Neural crest cell (in vitro differentiated cells): ENCODE measurements around the gene RBMS3. TPM values are rescaled to one million over a fixed set of nuclear protein-coding genes. Genes with fewer than 3 reads are reported as not detected.
A peak's percentile ranks its signal among the peaks of the same experiment; 100 is the strongest.
"Not testable (repeated sequence)": the region's sequence is repeated elsewhere in the genome, so short reads cannot be mapped to it uniquely, and the experiment has no call there.

Experiments used
- DNase-seq: peaks from one replicate; pipeline ENCODE4 v3.0.0; 2021; ENCODE audit warnings: low read depth, mixed read lengths, low spot score
- H3K27ac Mint-ChIP-seq: one replicate; pipeline ENCODE4 v1.8.0; 2021; ENCODE audit warnings: mild to moderate bottlenecking, mixed read lengths; ENCODE audit not compliant: unreplicated experiment
- H3K27me3 Mint-ChIP-seq: 2 replicates; pipeline ENCODE4 v1.8.0; 2021; ENCODE audit warnings: low read depth, mild to moderate bottlenecking, mixed read lengths
- H3K36me3 Mint-ChIP-seq: 2 replicates; pipeline ENCODE4 v1.8.0; 2021; ENCODE audit warnings: low read depth, mild to moderate bottlenecking, mixed read lengths
- H3K4me1 Mint-ChIP-seq: 2 replicates; pipeline ENCODE4 v1.8.0; 2021; ENCODE audit warnings: mixed read lengths
- H3K4me3 Mint-ChIP-seq: one replicate; pipeline ENCODE4 v1.8.0; 2021; ENCODE audit warnings: mild to moderate bottlenecking, mixed read lengths
- H3K9me3 Mint-ChIP-seq: 2 replicates; pipeline ENCODE4 v1.8.0; 2021; ENCODE audit warnings: mixed read lengths
- CTCF ChIP-seq: fragments of 200-600 bp; sonication (generic); conservative IDR thresholded peaks from 2 replicates; pipeline ENCODE4 v1.5.0; 2021; ENCODE audit warnings: antibody characterized with exemption, mild to moderate bottlenecking
- total RNA-seq: library from RNA; stranded (reverse); gene quantifications from 2 replicates; pipeline ENCODE4 v1.2.1, GENCODE V29; 2021

Gene RBMS3
- total RNA-seq, 1 donor from 2014 or later: 35.4 TPM

- Mint-ChIP-seq H3K4me3 (no peak overlapping the region), H3K27me3 (no peaks in the 10 kb centered on the region), H3K9me3 (peaks cover 2% of the 10 kb centered on the region), H3K27ac (peak overlapping the region; percentile 76), H3K36me3 (peaks cover 2% of the 10 kb centered on the region), H3K4me1 (peaks cover 54% of the 10 kb centered on the region)
- DNase-seq: no peak
- no peak for TF ChIP-seq CTCF
Observed at GRCh38 chr3:29465836-29466235, 185.0 kb downstream of the RBMS3 start.

- no peak for TF ChIP-seq CTCF
- H3K27ac Mint-ChIP-seq: no peak overlapping the region
- no peak for DNase-seq
- H3K4me1 Mint-ChIP-seq: peaks cover 54% of the 10 kb centered on the region
- H3K36me3 Mint-ChIP-seq: peaks cover 2% of the 10 kb centered on the region
- no peaks in the 10 kb centered on the region for H3K27me3 Mint-ChIP-seq
- no peak overlapping the region for H3K4me3 Mint-ChIP-seq
- H3K9me3 Mint-ChIP-seq: peaks cover 2% of the 10 kb centered on the region
Observed at GRCh38 chr3:29466442-29466841, 185.6 kb downstream of the RBMS3 start.

GRCh38 chr3:29468187-29468586, 187.3 kb downstream of the RBMS3 start:
- Mint-ChIP-seq H3K4me3 (no peak overlapping the region), H3K27me3 (no peaks in the 10 kb centered on the region), H3K4me1 (peaks cover 57% of the 10 kb centered on the region), H3K9me3 (peaks cover 2% of the 10 kb centered on the region), H3K27ac (no peak overlapping the region), H3K36me3 (peaks cover 8% of the 10 kb centered on the region)
- DNase-seq: no peak
- no peak for TF ChIP-seq CTCF

- not testable (repeated sequence) for H3K36me3 Mint-ChIP-seq, H3K4me3 Mint-ChIP-seq, H3K27me3 Mint-ChIP-seq, H3K27ac Mint-ChIP-seq, H3K9me3 Mint-ChIP-seq, DNase-seq
- H3K4me1 Mint-ChIP-seq: peaks cover 34% of the 10 kb centered on the region
Observed at GRCh38 chr3:29473481-29474170, 192.8 kb downstream of the RBMS3 start.

GRCh38 chr3:29475305-29475840, 194.5 kb downstream of the RBMS3 start:
- H3K27me3 Mint-ChIP-seq: no peaks in the 10 kb centered on the region
- H3K4me3 Mint-ChIP-seq: no peak overlapping the region
- peak overlapping the region; percentile 20 for H3K27ac Mint-ChIP-seq
- TF ChIP-seq CTCF: no peak
- peaks cover 12% of the 10 kb centered on the region for H3K36me3 Mint-ChIP-seq
- peaks cover 17% of the 10 kb centered on the region for H3K4me1 Mint-ChIP-seq
- DNase-seq: no peak
- H3K9me3 Mint-ChIP-seq: peaks cover 5% of the 10 kb centered on the region

GRCh38 chr3:29475854-29476253, 195.0 kb downstream of the RBMS3 start:
- Mint-ChIP-seq H3K4me1 (peaks cover 13% of the 10 kb centered on the region), H3K4me3 (no peak overlapping the region), H3K27me3 (no peaks in the 10 kb centered on the region), H3K36me3 (peaks cover 12% of the 10 kb centered on the region), H3K9me3 (peaks cover 8% of the 10 kb centered on the region), H3K27ac (no peak overlapping the region)
- no peak for TF ChIP-seq CTCF
- no peak for DNase-seq
